Lung (tissue), 12 donors: ENCODE measurements around the gene PTGER1. TPM values are rescaled to one million over a fixed set of nuclear protein-coding genes. Genes with fewer than 3 reads are reported as not detected.

Experiments used
- ATAC-seq: fragments of 200-7000 bp; cut with Tn5 transposase; one replicate; pipeline ENCODE4 v1.9.1; 2020; ENCODE audit warnings: moderate number of reproducible peaks; ENCODE audit not compliant: insufficient read depth, low FRiP score
- DNase-seq, 3 donors: peaks; one replicate each; pipeline ENCODE4 v3.0.0-alpha.2; 2013 to 2017
- H3K27ac ChIP-seq, 2 donors: one replicate each; pipeline ENCODE4 v1.5.1; 2013; ENCODE audit warnings: mild to moderate bottlenecking in 2 of 2, moderate library complexity in 2 of 2, control low read depth in 1 of 2, inconsistent platforms in 1 of 2, low read depth in 1 of 2, low read length in 1 of 2
- H3K27me3 ChIP-seq, 3 donors: one replicate each; pipeline ENCODE4 v1.5.1; 2013; ENCODE audit warnings: low read length in 2 of 3; ENCODE audit not compliant: control insufficient read depth in 3 of 3, insufficient read depth in 3 of 3
- H3K36me3 ChIP-seq, 4 donors: one replicate each; pipeline ENCODE4 v1.5.1; 2013; ENCODE audit warnings: low read length in 4 of 4, mild to moderate bottlenecking in 1 of 4, moderate library complexity in 1 of 4; ENCODE audit not compliant: control insufficient read depth in 4 of 4, insufficient read depth in 4 of 4
- H3K4me1 ChIP-seq, 5 donors: one replicate each; pipeline ENCODE4 v1.5.1; 2013; ENCODE audit warnings: low read length in 5 of 5, mild to moderate bottlenecking in 2 of 5, moderate library complexity in 1 of 5; ENCODE audit not compliant: control insufficient read depth in 5 of 5, insufficient read depth in 5 of 5
- H3K4me3 ChIP-seq: one replicate; pipeline ENCODE4 v1.5.1; 2013; ENCODE audit warnings: mild to moderate bottlenecking, control low read depth, moderate library complexity
- H3K9ac ChIP-seq, 2 donors: one replicate each; pipeline ENCODE4 v1.5.1; 2013; ENCODE audit warnings: low read length in 2 of 2, control low read depth in 1 of 2; ENCODE audit not compliant: insufficient read depth in 1 of 2
- H3K9me3 ChIP-seq, 4 donors: one replicate each; pipeline ENCODE4 v1.5.1; 2013; ENCODE audit warnings: low read length in 3 of 4, mild to moderate bottlenecking in 1 of 4, moderate library complexity in 1 of 4; ENCODE audit not compliant: control insufficient read depth in 4 of 4, insufficient read depth in 3 of 4
- WGBS, 2 donors: extraction: QIAGEN DNeasy Blood & Tissue Kit; methylation state at CpG; one replicate each; pipeline ENCODE4 v1.1.7; 2013; 5-methylcytosine and 5-hydroxymethylcytosine counted together
- polyA plus RNA-seq, 2 donors: library from polyadenylated mRNA; stranded (reverse); fragments of 200-250 nt; gene quantifications; one replicate each; pipeline ENCODE4 v1.2.1, GENCODE V29; 2013
- total RNA-seq, 2 donors: library from RNA; depleted of rRNA in 1 of 2; stranded (reverse); fragments of >200 nt in 1 of 2; gene quantifications; one replicate each; pipeline ENCODE4 v1.2.1, GENCODE V29; 2014 to 2021
- TF ChIP-seq, protein P1 (sequence below): IDR thresholded peaks from 2 replicates; pipeline ENCODE4 v1.5.1; 2012; ENCODE audit warnings: mild to moderate bottlenecking; ENCODE audit errors: control extremely low read depth, extremely low read depth
- donor health status: control.
- donor health status: control.
- donor health status: Bipolar disorder and iron deficiency.
- donor health status: healthy.
- donor health status: DM: yes; HTN: yes; CAD: no.

The PTGER1 gene
- total and polyA plus RNA-seq, 4 donors: 0.73 to 4.3 (median 1.7) TPM

DNA sequence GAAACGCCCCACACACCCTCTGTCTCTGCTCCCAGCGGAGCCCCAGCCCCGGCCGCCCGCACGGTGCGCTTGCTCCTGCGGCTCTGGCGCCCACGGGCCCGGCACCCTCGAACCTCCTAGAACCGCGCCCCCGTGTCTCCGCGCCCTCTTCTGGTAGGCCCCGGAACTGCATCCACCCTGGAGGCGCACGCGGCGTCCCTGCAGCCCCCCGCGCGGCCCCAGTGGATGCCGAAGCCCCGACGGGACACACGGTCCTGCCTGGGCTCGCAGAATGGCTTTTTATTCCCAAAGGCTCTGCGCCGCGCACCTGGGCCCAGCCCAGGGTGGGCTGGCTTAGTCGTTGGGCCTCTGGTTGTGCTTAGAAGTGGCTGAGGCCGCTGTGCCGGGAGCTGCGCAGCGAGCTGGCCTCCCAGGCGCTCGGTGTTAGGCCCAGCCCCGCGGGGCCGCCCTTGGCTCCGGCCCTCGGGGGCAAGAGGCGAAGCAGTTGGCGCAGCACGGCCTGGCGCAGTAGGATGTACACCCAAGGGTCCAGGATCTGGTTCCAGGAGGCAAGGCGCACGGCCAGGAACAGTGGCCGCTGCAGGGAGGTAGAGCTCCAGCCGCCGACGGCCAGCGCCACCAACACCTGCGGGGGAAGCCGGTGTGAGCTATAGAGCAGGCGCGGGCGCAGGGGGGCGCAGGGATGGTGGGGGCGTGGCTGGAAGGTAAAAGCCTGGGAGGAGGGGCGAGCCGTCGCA lies 2.8 kb downstream of the PTGER1 start:
- Histone ChIP-seq H3K27me3 (peaks cover 0 to 9% (median 0%) of the 10 kb centered on the region in 3 donors), H3K36me3 (peaks cover 6 to 36% (median 19%) of the 10 kb centered on the region in 4 donors), H3K4me1 (peaks cover 0 to 55% (median 10%) of the 10 kb centered on the region in 5 donors), H3K27ac (no peak overlapping the region), H3K9ac (no peak overlapping the region), H3K4me3 (no peak overlapping the region), H3K9me3 (peaks cover 0 to 2% (median 0%) of the 10 kb centered on the region in 4 donors)
- TF ChIP-seq, protein P1, sequence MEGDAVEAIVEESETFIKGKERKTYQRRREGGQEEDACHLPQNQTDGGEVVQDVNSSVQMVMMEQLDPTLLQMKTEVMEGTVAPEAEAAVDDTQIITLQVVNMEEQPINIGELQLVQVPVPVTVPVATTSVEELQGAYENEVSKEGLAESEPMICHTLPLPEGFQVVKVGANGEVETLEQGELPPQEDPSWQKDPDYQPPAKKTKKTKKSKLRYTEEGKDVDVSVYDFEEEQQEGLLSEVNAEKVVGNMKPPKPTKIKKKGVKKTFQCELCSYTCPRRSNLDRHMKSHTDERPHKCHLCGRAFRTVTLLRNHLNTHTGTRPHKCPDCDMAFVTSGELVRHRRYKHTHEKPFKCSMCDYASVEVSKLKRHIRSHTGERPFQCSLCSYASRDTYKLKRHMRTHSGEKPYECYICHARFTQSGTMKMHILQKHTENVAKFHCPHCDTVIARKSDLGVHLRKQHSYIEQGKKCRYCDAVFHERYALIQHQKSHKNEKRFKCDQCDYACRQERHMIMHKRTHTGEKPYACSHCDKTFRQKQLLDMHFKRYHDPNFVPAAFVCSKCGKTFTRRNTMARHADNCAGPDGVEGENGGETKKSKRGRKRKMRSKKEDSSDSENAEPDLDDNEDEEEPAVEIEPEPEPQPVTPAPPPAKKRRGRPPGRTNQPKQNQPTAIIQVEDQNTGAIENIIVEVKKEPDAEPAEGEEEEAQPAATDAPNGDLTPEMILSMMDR: peak; percentile 85
- ATAC-seq (peak; percentile 65), DNase-seq (peak; percentile 68 to 75 (median 69))
- 4 to 6% methylated on average over 56 to 66 of the region's 66 CpGs for WGBS, 2 donors

DNA sequence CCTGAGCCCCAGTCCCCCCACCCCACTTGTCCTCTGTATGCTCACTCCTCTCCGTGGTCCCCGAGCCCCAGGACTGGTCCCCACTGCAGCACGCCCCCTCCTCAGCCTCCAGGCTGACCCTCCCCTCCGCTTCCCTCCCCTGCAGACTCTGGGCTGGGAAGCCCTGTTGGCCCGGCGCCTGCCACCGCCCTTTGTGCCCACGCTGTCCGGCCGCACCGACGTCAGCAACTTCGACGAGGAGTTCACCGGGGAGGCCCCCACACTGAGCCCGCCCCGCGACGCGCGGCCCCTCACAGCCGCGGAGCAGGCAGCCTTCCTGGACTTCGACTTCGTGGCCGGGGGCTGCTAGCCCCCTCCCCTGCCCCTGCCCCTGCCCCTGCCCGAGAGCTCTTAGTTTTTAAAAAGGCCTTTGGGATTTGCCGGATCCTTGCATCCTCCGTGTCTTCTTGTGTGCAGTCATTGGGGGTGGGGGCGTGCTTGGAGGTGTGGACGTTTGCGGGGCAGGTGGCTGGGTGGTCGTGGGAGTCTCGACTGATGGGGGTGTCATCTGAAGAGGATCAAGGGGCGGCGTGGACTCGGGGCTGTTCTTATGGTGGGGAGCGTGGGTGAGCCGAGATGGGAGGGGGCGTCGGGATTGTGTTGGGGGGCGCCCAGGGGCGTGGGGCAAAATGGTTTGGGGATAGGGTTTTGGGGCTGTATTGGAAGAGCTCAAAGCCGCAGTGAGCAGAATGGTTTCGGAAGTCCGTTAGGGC lies 3.5 kb downstream of the PTGER1 start:
- Histone ChIP-seq H3K4me3 (no peak overlapping the region), H3K9me3 (peaks cover 0 to 2% (median 0%) of the 10 kb centered on the region in 4 donors), H3K4me1 (peaks cover 0 to 48% (median 9%) of the 10 kb centered on the region in 5 donors), H3K27ac (no peak overlapping the region), H3K36me3 (peaks cover 8 to 36% (median 19%) of the 10 kb centered on the region in 4 donors), H3K27me3 (peaks cover 0 to 9% (median 0%) of the 10 kb centered on the region in 3 donors), H3K9ac (no peak overlapping the region)
- TF ChIP-seq, protein P1: no peak
- ATAC-seq (no peak), DNase-seq (peak in 1 of 3 donors; percentile 9)
- WGBS, 2 donors: 75% methylated on average over 46 of the region's 46 CpGs

DNA sequence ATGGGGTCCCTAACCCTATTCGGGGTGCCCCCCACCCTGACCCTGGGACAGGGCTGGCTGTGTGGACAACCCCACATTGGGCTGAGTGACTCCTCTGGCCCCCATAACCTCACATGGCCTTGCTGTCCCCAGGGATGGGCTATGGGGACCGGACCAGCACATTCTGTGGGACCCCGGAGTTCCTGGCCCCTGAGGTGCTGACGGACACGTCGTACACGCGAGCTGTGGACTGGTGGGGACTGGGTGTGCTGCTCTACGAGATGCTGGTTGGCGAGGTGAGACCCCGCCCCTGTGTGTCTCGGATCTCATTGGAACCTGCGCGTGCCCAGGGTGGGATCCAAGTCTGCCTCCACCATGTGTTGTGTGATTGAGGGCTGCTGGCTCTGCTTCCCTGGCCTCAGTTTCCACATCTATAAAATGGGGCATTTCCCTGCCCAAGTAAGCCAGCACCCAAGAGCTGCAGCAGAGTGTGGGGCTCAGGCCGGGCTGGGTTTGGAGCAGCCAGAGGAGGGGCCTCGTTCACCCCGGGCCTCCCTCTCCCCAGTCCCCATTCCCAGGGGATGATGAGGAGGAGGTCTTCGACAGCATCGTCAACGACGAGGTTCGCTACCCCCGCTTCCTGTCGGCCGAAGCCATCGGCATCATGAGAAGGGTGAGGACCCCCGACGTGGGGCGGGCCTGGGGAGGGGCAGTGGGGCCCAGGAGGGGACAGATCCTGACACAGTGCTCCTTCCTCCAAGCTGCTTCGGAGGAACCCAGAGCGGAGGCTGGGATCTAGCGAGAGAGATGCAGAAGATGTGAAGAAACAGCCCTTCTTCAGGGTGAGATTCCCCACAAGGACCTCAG lies 4.9 kb downstream of the PTGER1 start:
- peaks cover 0 to 34% (median 4%) of the 10 kb centered on the region in 5 donors for H3K4me1 ChIP-seq
- no peaks in the 10 kb centered on the region for H3K9me3 ChIP-seq
- peaks cover 15 to 41% (median 22%) of the 10 kb centered on the region in 4 donors for H3K36me3 ChIP-seq
- TF ChIP-seq, protein P1: no peak
- no peak for ATAC-seq
- peak in 1 of 3 donors; percentile 19 for DNase-seq
- WGBS, 2 donors: 81 to 84% methylated on average over 30 to 32 of the region's 32 CpGs
- H3K27ac ChIP-seq: no peak overlapping the region
- H3K27me3 ChIP-seq: peaks cover 0 to 9% (median 0%) of the 10 kb centered on the region in 3 donors
- no peak overlapping the region for H3K4me3 ChIP-seq
- H3K9ac ChIP-seq: no peak overlapping the region
